ENCODE data around the gene LAMA2.

LAMA2 gene

GRCh38 chr6:129183681-129184301, 300.9 kb downstream of the LAMA2 start:
- no peak for TF ChIP-seq CTCF (IDR thresholded peaks at IDR 0.05; ENCODE audit: extremely low read depth, insufficient read depth, missing control alignments)

GRCh38 chr6:129184324-129184723, 301.4 kb downstream of the LAMA2 start:
- TF ChIP-seq CTCF (IDR thresholded peaks at IDR 0.05; ENCODE audit: extremely low read depth, insufficient read depth, missing control alignments) = no peak
- in situ Hi-C loops (cut with MboI; ENCODE audit: low pct_unique_long_range_greater_than_20kb, low sequenced_read_pairs, unreplicated experiment) = no loop called here
- DNase-seq (ENCODE audit: low spot score) = no peak

More at GRCh38 chr6:129183681-129184301, 300.9 kb downstream of the LAMA2 start:
- no peak for DNase-seq (ENCODE audit: low spot score)
- in situ Hi-C loops (cut with MboI; ENCODE audit: low pct_unique_long_range_greater_than_20kb, low sequenced_read_pairs, unreplicated experiment) = no loop called here

- DNase-seq (ENCODE audit: low spot score) = no peak
- no peak for TF ChIP-seq CTCF (IDR thresholded peaks at IDR 0.05; ENCODE audit: extremely low read depth, insufficient read depth, missing control alignments)
- in situ Hi-C loops (cut with MboI; ENCODE audit: low pct_unique_long_range_greater_than_20kb, low sequenced_read_pairs, unreplicated experiment) = no loop called here
Observed at GRCh38 chr6:129184808-129185366, 301.9 kb downstream of the LAMA2 start.

GRCh38 chr6:129186988-129187387, 304.1 kb downstream of the LAMA2 start:
- in situ Hi-C loops (cut with MboI; ENCODE audit: low pct_unique_long_range_greater_than_20kb, low sequenced_read_pairs, unreplicated experiment) = no loop called here
- DNase-seq (ENCODE audit: low spot score) = no peak
- no peak for TF ChIP-seq CTCF (IDR thresholded peaks at IDR 0.05; ENCODE audit: extremely low read depth, insufficient read depth, missing control alignments)

- no peak for DNase-seq (ENCODE audit: low spot score)
- TF ChIP-seq CTCF (IDR thresholded peaks at IDR 0.05; ENCODE audit: extremely low read depth, insufficient read depth, missing control alignments) = no peak
- in situ Hi-C loops (cut with MboI; ENCODE audit: low pct_unique_long_range_greater_than_20kb, low sequenced_read_pairs, unreplicated experiment) = no loop called here
Observed at GRCh38 chr6:129188306-129188705, 305.4 kb downstream of the LAMA2 start.

- no peak for TF ChIP-seq CTCF (IDR thresholded peaks at IDR 0.05; ENCODE audit: extremely low read depth, insufficient read depth, missing control alignments)
- in situ Hi-C loops (cut with MboI; ENCODE audit: low pct_unique_long_range_greater_than_20kb, low sequenced_read_pairs, unreplicated experiment) = no loop called here
- DNase-seq (ENCODE audit: low spot score) = no peak
Observed at GRCh38 chr6:129188795-129189194, 305.9 kb downstream of the LAMA2 start.
